SU-DHL-6 (cell line): ENCODE data around the gene PRKCZ.

Experiments
- H2AFZ ChIP-seq: fragments of 200-600 bp; sonication (generic); 2 replicates; pipeline ENCODE4 v1.6.1; 2014; ENCODE audit warnings: low read depth, mild to moderate bottlenecking, moderate library complexity, mixed read lengths, antibody characterized with exemption, low read length; ENCODE audit not compliant: severe bottlenecking
- H3F3A ChIP-seq: fragments of 200-600 bp; shearing (Covaris generic); 2 replicates; pipeline ENCODE4 v1.6.0; 2016; ENCODE audit warnings: antibody characterized with exemption, mild to moderate bottlenecking; ENCODE audit not compliant: insufficient read depth
- H3K27ac ChIP-seq: fragments of 200-600 bp; sonication (generic); 2 replicates; pipeline ENCODE4 v1.5.1; 2016; ENCODE audit warnings: low read depth, mild to moderate bottlenecking, low read length, moderate library complexity, mixed read lengths
- H3K27me3 ChIP-seq: fragments of 200-600 bp; sonication (generic), shearing (Covaris generic); 2 replicates; pipeline ENCODE4 v1.6.0; 2014; ENCODE audit warnings: mild to moderate bottlenecking, low read length
- H3K36me3 ChIP-seq: fragments of 200-600 bp; sonication (generic); 2 replicates; pipeline ENCODE4 v1.6.1; 2014; ENCODE audit warnings: mild to moderate bottlenecking, low read length, mixed read lengths
- H3K4me2 ChIP-seq: fragments of 300-600, 200-600 bp; shearing (Covaris generic), sonication (generic); 2 replicates; pipeline ENCODE4 v1.6.0; 2014; ENCODE audit warnings: low read length, low read depth, mild to moderate bottlenecking; ENCODE audit not compliant: poor library complexity, severe bottlenecking
- H3K4me3 ChIP-seq: fragments of 200-600 bp; sonication (generic); 2 replicates; pipeline ENCODE4 v1.5.1; 2014; ENCODE audit warnings: antibody characterized with exemption, low read length, mild to moderate bottlenecking, mixed read lengths; ENCODE audit not compliant: insufficient read depth, poor library complexity, severe bottlenecking
- H3K79me2 ChIP-seq: fragments of 200-600 bp; sonication (generic); 2 replicates; pipeline ENCODE4 v1.6.1; 2014; ENCODE audit warnings: mild to moderate bottlenecking, low read length, moderate library complexity; ENCODE audit not compliant: insufficient read depth
- H3K9ac ChIP-seq: fragments of 200-600 bp; sonication (generic); 2 replicates; pipeline ENCODE4 v1.7.0; 2014; ENCODE audit warnings: mild to moderate bottlenecking, low read length
- H3K9me2 ChIP-seq: fragments of 200-600 bp; sonication (generic); replicated peaks from 2 replicates; pipeline ENCODE4 v1.6.1; 2014; ENCODE audit warnings: low read length; ENCODE audit not compliant: insufficient read depth
- H3K9me3 ChIP-seq: fragments of 200-600 bp; sonication (generic); 2 replicates; pipeline ENCODE4 v1.6.1; 2014; ENCODE audit warnings: low read length, mixed read lengths; ENCODE audit not compliant: insufficient read depth
- H4K20me1 ChIP-seq: fragments of 200-600 bp; sonication (generic); 2 replicates; pipeline ENCODE4 v1.6.1; 2014; ENCODE audit warnings: low read depth, mild to moderate bottlenecking, antibody characterized with exemption, low read length, moderate library complexity, mixed read lengths
- CTCF ChIP-seq: fragments of 200-600 bp; sonication (generic); IDR thresholded peaks from one replicate; pipeline ENCODE4 v1.5.1; 2017; ENCODE audit warnings: antibody characterized with exemption, mild to moderate bottlenecking, low read length, moderate library complexity; ENCODE audit not compliant: insufficient read depth, poor library complexity, severe bottlenecking
- EZH2phosphoT487 ChIP-seq: fragments of 200-600 bp; sonication (generic), shearing (Covaris generic); conservative IDR thresholded peaks from 2 replicates; pipeline ENCODE4 v1.6.1; 2018; ENCODE audit warnings: mild to moderate bottlenecking, antibody characterized with exemption, low read length, moderate library complexity, mixed read lengths

The PRKCZ gene

GRCh38 chr1:2047749-2048729 lies 2.2 kb upstream of the PRKCZ start:
- no peak overlapping the region for H3K4me2 ChIP-seq
- H3F3A ChIP-seq: no peaks in the 10 kb centered on the region
- no peaks in the 10 kb centered on the region for H4K20me1 ChIP-seq
- no peaks in the 10 kb centered on the region for H3K27me3 ChIP-seq
- no peaks in the 10 kb centered on the region for H3K79me2 ChIP-seq
- no peak overlapping the region for H2AFZ ChIP-seq
- H3K9ac ChIP-seq: no peak overlapping the region
- TF ChIP-seq CTCF (no peak), EZH2phosphoT487 (no peak)
- H3K27ac ChIP-seq: no peak overlapping the region
- no peaks in the 10 kb centered on the region for H3K36me3 ChIP-seq
- H3K4me3 ChIP-seq: no peak overlapping the region
- H3K9me2 ChIP-seq: no peaks in the 10 kb centered on the region
- H3K9me3 ChIP-seq: no peaks in the 10 kb centered on the region

GRCh38 chr1:2049225-2049717 lies 940 bp upstream of the PRKCZ start:
- H2AFZ ChIP-seq: no peak overlapping the region
- no peaks in the 10 kb centered on the region for H3F3A ChIP-seq
- no peaks in the 10 kb centered on the region for H3K36me3 ChIP-seq
- H3K9me2 ChIP-seq: no peaks in the 10 kb centered on the region
- no peaks in the 10 kb centered on the region for H4K20me1 ChIP-seq
- H3K4me3 ChIP-seq: no peak overlapping the region
- H3K4me2 ChIP-seq: no peak overlapping the region
- no peak for TF ChIP-seq EZH2phosphoT487
- TF ChIP-seq CTCF: no peak
- H3K9ac ChIP-seq: no peak overlapping the region
- H3K27me3 ChIP-seq: no peaks in the 10 kb centered on the region
- no peaks in the 10 kb centered on the region for H3K9me3 ChIP-seq
- no peaks in the 10 kb centered on the region for H3K79me2 ChIP-seq
- no peak overlapping the region for H3K27ac ChIP-seq

- no peaks in the 10 kb centered on the region for H3F3A ChIP-seq
- no peak overlapping the region for H3K9ac ChIP-seq
- H4K20me1 ChIP-seq: no peaks in the 10 kb centered on the region
- H3K9me3 ChIP-seq: no peaks in the 10 kb centered on the region
- H3K79me2 ChIP-seq: no peaks in the 10 kb centered on the region
- H3K4me2 ChIP-seq: no peak overlapping the region
- H3K36me3 ChIP-seq: no peaks in the 10 kb centered on the region
- no peaks in the 10 kb centered on the region for H3K27me3 ChIP-seq
- H3K4me3 ChIP-seq: no peak overlapping the region
- no peaks in the 10 kb centered on the region for H3K9me2 ChIP-seq
- no peak overlapping the region for H2AFZ ChIP-seq
- TF ChIP-seq EZH2phosphoT487 (no peak), CTCF (no peak)
- H3K27ac ChIP-seq: no peak overlapping the region
Observed at GRCh38 chr1:2050461-2050792, 216 bp downstream of the PRKCZ start.
